NK-92 (cell line): ENCODE data around the gene LTBP1.
"Not testable (repeated sequence)": the region's sequence is repeated elsewhere in the genome, so short reads cannot be mapped to it uniquely, and the experiment has no call there.

Experiments
- DNase-seq: peaks from one replicate; lab custom pipeline; 2025; ENCODE audit not compliant: unreplicated experiment; lab: John Stamatoyannopoulos, UW

Gene LTBP1

GRCh38 chr2:32960647-32961403 lies 14.1 kb downstream of the LTBP1 start:
- no peak for DNase-seq

GRCh38 chr2:32962690-32963089 lies 15.9 kb downstream of the LTBP1 start:
- DNase-seq: no peak

- DNase-seq: no peak
These were observed 17.2 kb downstream of the LTBP1 start for GRCh38 chr2:32963941-32964340.

- DNase-seq: no peak
These were observed 18.9 kb downstream of the LTBP1 start for GRCh38 chr2:32965523-32966171.

- DNase-seq: no peak
These were observed 22.9 kb downstream of the LTBP1 start for GRCh38 chr2:32969444-32970162.

GRCh38 chr2:32973772-32974171 lies 27.0 kb downstream of the LTBP1 start:
- DNase-seq: not testable (repeated sequence)

- DNase-seq: no peak
These were observed 29.8 kb downstream of the LTBP1 start for GRCh38 chr2:32976409-32977063.

GRCh38 chr2:32977228-32977758 lies 30.5 kb downstream of the LTBP1 start:
- DNase-seq: no peak

- no peak for DNase-seq
These were observed 34.9 kb downstream of the LTBP1 start for GRCh38 chr2:32981612-32982011.

- not testable (repeated sequence) for DNase-seq
These were observed 36.6 kb downstream of the LTBP1 start for GRCh38 chr2:32983193-32983924.

- no peak for DNase-seq
These were observed 39.7 kb downstream of the LTBP1 start for GRCh38 chr2:32986480-32986879.

GRCh38 chr2:32988525-32988924 lies 41.8 kb downstream of the LTBP1 start:
- DNase-seq: no peak

GRCh38 chr2:32990556-32990955 lies 43.8 kb downstream of the LTBP1 start:
- no peak for DNase-seq

GRCh38 chr2:32991091-32991845 lies 44.5 kb downstream of the LTBP1 start:
- no peak for DNase-seq

- no peak for DNase-seq
These were observed 46.3 kb downstream of the LTBP1 start for GRCh38 chr2:32993005-32993539.

- DNase-seq: no peak
These were observed 51.0 kb downstream of the LTBP1 start for GRCh38 chr2:32997705-32998104.

- no peak for DNase-seq
These were observed 54.2 kb downstream of the LTBP1 start for GRCh38 chr2:33000986-33001385.

- DNase-seq: no peak
These were observed 55.1 kb downstream of the LTBP1 start for GRCh38 chr2:33001823-33002222.

GRCh38 chr2:33002863-33003262 lies 56.1 kb downstream of the LTBP1 start:
- no peak for DNase-seq

GRCh38 chr2:33005057-33005456 lies 58.3 kb downstream of the LTBP1 start:
- DNase-seq: no peak
